WTC11 (cell line): ENCODE results near the gene GRIFIN. TPM values are rescaled to one million over a fixed set of nuclear protein-coding genes. Genes with fewer than 3 reads are reported as not detected.

Experiments
- ATAC-seq: fragments of 200-7000 bp; cut with Tn5 transposase; 2 replicates; pipeline ENCODE4 v1.10.0; 2021; ENCODE audit warnings: mild to moderate bottlenecking, moderate library complexity
- CTCF ChIA-PET: fragments of 300-600 bp; sonication (Branson Sonifier 250); formaldehyde crosslinking; loops from one replicate; lab custom pipeline; 2021; ENCODE audit warnings: antibody characterized with exemption; lab: Charles Lee
- POLR2A ChIA-PET: fragments of 350-600 bp; sonication (Branson Sonifier 250); formaldehyde crosslinking; loops from one replicate; lab custom pipeline; 2021; ENCODE audit warnings: antibody characterized with exemption; lab: Charles Lee
- DNase-seq: peaks from one replicate; pipeline ENCODE4 v3.0.0; 2021; ENCODE audit warnings: low spot score
- H3K27ac Mint-ChIP-seq: 2 replicates; pipeline ENCODE4 v1.8.0; 2021; ENCODE audit warnings: mixed read lengths
- H3K27me3 Mint-ChIP-seq: 2 replicates; pipeline ENCODE4 v1.8.0; 2021; ENCODE audit warnings: low read depth, mild to moderate bottlenecking, moderate library complexity, mixed read lengths
- H3K36me3 Mint-ChIP-seq: 2 replicates; pipeline ENCODE4 v1.8.0; 2021; ENCODE audit warnings: mixed read lengths
- H3K4me1 Mint-ChIP-seq: 2 replicates; pipeline ENCODE4 v1.8.0; 2022; ENCODE audit warnings: mixed read lengths
- H3K4me3 Mint-ChIP-seq: 2 replicates; pipeline ENCODE4 v1.8.0; 2021; ENCODE audit warnings: mild to moderate bottlenecking, moderate library complexity, mixed read lengths
- H3K9me3 Mint-ChIP-seq: 2 replicates; pipeline ENCODE4 v1.8.0; 2021; ENCODE audit warnings: mixed read lengths
- GRHL2 ChIP-seq: fragments of 250-450 bp; sonication (Bioruptor Pico); IDR thresholded peaks from 2 replicates; pipeline ENCODE4 v1.8.0; 2022; ENCODE audit warnings: mild to moderate bottlenecking, moderate library complexity; ENCODE audit not compliant: insufficient replicate concordance, severe bottlenecking
- GTF2I ChIP-seq: fragments of 250-450 bp; sonication (Bioruptor Pico); conservative IDR thresholded peaks from 2 replicates; pipeline ENCODE4 v1.4.0; 2021; ENCODE audit warnings: mild to moderate bottlenecking
- NFATC4 ChIP-seq: fragments of 250-450 bp; sonication (Bioruptor Pico); IDR thresholded peaks from 2 replicates; pipeline ENCODE4 v1.9.0; 2021; ENCODE audit warnings: mild to moderate bottlenecking
- ZNF396 ChIP-seq: fragments of 250-450 bp; sonication (Bioruptor Pico); IDR thresholded peaks from 2 replicates; pipeline ENCODE4 v1.8.0; 2021; ENCODE audit warnings: mild to moderate bottlenecking, moderate library complexity, borderline replicate concordance
- ZNF423 ChIP-seq: fragments of 250-450 bp; sonication (Bioruptor Pico); IDR thresholded peaks from 2 replicates; pipeline ENCODE4 v2.1.2; 2022; ENCODE audit warnings: mild to moderate bottlenecking, moderate library complexity
- total RNA-seq: library from RNA; stranded (reverse); gene quantifications from 3 replicates; pipeline ENCODE4 v1.2.3, GENCODE V29; 2021
- TF ChIP-seq, protein P1 (sequence below): sonication (generic); formaldehyde crosslinking; IDR thresholded peaks from 2 replicates; pipeline ENCODE4 v1.8.1; 2022; ENCODE audit warnings: low read depth, mild to moderate bottlenecking, moderate library complexity, missing genetic modification reagents, borderline replicate concordance
- TF ChIP-seq, protein P2 (sequence below): sonication (generic); formaldehyde crosslinking; IDR thresholded peaks from 2 replicates; pipeline ENCODE4 v1.8.1; 2023; ENCODE audit warnings: mild to moderate bottlenecking, missing genetic modification reagents, moderate library complexity
- TF ChIP-seq, protein P3 (sequence below): fragments of 250-450 bp; sonication (Bioruptor Pico); IDR thresholded peaks from 2 replicates; pipeline ENCODE4 v1.9.0; 2021; ENCODE audit warnings: mild to moderate bottlenecking
- TF ChIP-seq, protein P4 (sequence below): sonication (generic); formaldehyde crosslinking; IDR thresholded peaks from 2 replicates; pipeline ENCODE4 v1.8.1; 2022; ENCODE audit warnings: missing genetic modification reagents, borderline replicate concordance
- TF ChIP-seq, protein P5 (sequence below): fragments of 250-450 bp; sonication (Bioruptor Pico); IDR thresholded peaks from 2 replicates; pipeline ENCODE4 v1.9.0; 2021; ENCODE audit warnings: mild to moderate bottlenecking
- TF ChIP-seq, protein P6 (sequence below): sonication (generic); formaldehyde crosslinking; IDR thresholded peaks from 2 replicates; pipeline ENCODE4 v1.8.1; 2023; ENCODE audit warnings: mild to moderate bottlenecking, missing genetic modification reagents

Gene GRIFIN
- total RNA-seq, 1 experiment from 2014 or later, result not detected

DNA sequence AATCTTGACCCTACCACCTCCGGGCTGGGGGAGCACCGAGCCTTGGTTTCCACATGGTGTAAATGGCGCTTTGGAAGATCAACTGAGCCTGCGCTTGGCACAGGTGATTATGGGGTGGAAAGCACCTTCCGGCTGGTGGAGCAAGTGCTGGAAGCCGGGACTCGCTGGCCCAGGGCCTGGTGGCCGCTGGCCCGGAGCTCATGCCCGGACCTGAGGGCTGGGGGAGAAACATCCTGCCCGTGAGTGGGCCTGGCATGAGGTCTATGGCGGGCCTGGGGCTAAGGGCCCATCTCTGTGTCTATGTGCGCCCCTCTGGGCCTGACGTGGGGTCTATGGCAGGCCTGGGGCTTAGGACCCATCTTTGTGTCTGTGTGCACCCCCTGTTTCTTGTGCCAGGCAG, 29.2 kb upstream of the GRIFIN start:
- H3K4me3 Mint-ChIP-seq, result no peak overlapping the region
- no peak for ATAC-seq
- peaks cover 7% of the 10 kb centered on the region for H3K4me1 Mint-ChIP-seq
- ChIA-PET CTCF (interaction anchor here (0.6 to 0.9 kb wide), 2 partner anchors 37 to 105 kb away, joined by 3 to 7 read pairs; no protein-coding TSS in a partner anchor), POLR2A (no interaction called here)
- H3K36me3 Mint-ChIP-seq, result no peaks in the 10 kb centered on the region
- no peaks in the 10 kb centered on the region for H3K9me3 Mint-ChIP-seq
- no peak for DNase-seq
- TF ChIP-seq, protein P1, sequence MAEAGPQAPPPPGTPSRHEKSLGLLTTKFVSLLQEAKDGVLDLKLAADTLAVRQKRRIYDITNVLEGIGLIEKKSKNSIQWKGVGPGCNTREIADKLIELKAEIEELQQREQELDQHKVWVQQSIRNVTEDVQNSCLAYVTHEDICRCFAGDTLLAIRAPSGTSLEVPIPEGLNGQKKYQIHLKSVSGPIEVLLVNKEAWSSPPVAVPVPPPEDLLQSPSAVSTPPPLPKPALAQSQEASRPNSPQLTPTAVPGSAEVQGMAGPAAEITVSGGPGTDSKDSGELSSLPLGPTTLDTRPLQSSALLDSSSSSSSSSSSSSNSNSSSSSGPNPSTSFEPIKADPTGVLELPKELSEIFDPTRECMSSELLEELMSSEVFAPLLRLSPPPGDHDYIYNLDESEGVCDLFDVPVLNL (CRISPR knock-in tag), result no peak
- TF ChIP-seq GRHL2 (CRISPR knock-in tag), result no peak
- TF ChIP-seq, protein P2, sequence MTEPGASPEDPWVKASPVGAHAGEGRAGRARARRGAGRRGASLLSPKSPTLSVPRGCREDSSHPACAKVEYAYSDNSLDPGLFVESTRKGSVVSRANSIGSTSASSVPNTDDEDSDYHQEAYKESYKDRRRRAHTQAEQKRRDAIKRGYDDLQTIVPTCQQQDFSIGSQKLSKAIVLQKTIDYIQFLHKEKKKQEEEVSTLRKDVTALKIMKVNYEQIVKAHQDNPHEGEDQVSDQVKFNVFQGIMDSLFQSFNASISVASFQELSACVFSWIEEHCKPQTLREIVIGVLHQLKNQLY (CRISPR knock-in tag), result no peak
- H3K27ac Mint-ChIP-seq, result no peak overlapping the region
- H3K27me3 Mint-ChIP-seq, result no peaks in the 10 kb centered on the region; the same call in 1 of the 2 replicates

DNA sequence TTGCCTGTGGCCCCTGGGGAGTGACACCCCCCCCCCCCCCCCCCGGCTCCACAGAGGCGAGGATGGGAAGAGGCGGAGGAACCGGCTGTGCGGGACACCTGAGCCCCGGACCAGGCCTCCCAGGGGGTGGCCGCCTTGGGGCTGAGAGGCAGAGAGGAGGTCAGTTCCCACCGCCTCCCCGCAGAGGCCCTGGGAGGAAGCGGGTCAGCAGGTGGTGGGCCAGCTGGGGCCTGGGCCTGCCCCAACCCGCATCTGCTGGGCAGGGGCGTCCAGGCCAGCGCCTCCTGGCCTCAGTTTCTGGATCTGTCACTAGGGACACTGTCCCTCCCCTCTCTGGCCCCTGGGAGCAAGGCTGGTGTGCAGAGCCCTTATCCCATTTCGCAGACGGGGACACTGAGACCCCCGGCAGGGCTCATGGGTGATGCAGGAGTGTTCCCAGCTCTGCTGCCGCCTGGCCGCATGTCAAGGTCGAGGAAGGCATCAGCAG, 28.7 kb upstream of the GRIFIN start:
- ATAC-seq (no peak), DNase-seq (no peak)
- H3K4me3 Mint-ChIP-seq, result no peak overlapping the region
- H3K36me3 Mint-ChIP-seq, result no peaks in the 10 kb centered on the region
- CTCF ChIA-PET, result interaction anchor here (0.6 to 0.9 kb wide), 2 partner anchors 36 to 106 kb away, joined by 3 to 7 read pairs; no protein-coding TSS in a partner anchor
- TF ChIP-seq, protein P3, sequence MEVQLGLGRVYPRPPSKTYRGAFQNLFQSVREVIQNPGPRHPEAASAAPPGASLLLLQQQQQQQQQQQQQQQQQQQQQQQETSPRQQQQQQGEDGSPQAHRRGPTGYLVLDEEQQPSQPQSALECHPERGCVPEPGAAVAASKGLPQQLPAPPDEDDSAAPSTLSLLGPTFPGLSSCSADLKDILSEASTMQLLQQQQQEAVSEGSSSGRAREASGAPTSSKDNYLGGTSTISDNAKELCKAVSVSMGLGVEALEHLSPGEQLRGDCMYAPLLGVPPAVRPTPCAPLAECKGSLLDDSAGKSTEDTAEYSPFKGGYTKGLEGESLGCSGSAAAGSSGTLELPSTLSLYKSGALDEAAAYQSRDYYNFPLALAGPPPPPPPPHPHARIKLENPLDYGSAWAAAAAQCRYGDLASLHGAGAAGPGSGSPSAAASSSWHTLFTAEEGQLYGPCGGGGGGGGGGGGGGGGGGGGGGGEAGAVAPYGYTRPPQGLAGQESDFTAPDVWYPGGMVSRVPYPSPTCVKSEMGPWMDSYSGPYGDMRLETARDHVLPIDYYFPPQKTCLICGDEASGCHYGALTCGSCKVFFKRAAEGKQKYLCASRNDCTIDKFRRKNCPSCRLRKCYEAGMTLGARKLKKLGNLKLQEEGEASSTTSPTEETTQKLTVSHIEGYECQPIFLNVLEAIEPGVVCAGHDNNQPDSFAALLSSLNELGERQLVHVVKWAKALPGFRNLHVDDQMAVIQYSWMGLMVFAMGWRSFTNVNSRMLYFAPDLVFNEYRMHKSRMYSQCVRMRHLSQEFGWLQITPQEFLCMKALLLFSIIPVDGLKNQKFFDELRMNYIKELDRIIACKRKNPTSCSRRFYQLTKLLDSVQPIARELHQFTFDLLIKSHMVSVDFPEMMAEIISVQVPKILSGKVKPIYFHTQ, result no peak
- peak; percentile 76 for TF ChIP-seq ZNF423 (CRISPR knock-in tag)
- TF ChIP-seq, protein P4, sequence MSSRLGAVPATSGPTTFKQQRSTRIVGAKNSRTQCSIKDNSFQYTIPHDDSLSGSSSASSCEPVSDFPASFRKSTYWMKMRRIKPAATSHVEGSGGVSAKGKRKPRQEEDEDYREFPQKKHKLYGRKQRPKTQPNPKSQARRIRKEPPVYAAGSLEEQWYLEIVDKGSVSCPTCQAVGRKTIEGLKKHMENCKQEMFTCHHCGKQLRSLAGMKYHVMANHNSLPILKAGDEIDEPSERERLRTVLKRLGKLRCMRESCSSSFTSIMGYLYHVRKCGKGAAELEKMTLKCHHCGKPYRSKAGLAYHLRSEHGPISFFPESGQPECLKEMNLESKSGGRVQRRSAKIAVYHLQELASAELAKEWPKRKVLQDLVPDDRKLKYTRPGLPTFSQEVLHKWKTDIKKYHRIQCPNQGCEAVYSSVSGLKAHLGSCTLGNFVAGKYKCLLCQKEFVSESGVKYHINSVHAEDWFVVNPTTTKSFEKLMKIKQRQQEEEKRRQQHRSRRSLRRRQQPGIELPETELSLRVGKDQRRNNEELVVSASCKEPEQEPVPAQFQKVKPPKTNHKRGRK (CRISPR knock-in tag), result no peak
- TF ChIP-seq, protein P5, sequence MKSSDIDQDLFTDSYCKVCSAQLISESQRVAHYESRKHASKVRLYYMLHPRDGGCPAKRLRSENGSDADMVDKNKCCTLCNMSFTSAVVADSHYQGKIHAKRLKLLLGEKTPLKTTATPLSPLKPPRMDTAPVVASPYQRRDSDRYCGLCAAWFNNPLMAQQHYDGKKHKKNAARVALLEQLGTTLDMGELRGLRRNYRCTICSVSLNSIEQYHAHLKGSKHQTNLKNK (CRISPR knock-in tag), result no peak
- H3K27me3 Mint-ChIP-seq, result no peaks in the 10 kb centered on the region; the same call in 1 of the 2 replicates
- H3K9me3 Mint-ChIP-seq, result no peaks in the 10 kb centered on the region
- no peak overlapping the region for H3K27ac Mint-ChIP-seq
- POLR2A ChIA-PET, result no interaction called here
- H3K4me1 Mint-ChIP-seq, result peaks cover 10% of the 10 kb centered on the region

DNA sequence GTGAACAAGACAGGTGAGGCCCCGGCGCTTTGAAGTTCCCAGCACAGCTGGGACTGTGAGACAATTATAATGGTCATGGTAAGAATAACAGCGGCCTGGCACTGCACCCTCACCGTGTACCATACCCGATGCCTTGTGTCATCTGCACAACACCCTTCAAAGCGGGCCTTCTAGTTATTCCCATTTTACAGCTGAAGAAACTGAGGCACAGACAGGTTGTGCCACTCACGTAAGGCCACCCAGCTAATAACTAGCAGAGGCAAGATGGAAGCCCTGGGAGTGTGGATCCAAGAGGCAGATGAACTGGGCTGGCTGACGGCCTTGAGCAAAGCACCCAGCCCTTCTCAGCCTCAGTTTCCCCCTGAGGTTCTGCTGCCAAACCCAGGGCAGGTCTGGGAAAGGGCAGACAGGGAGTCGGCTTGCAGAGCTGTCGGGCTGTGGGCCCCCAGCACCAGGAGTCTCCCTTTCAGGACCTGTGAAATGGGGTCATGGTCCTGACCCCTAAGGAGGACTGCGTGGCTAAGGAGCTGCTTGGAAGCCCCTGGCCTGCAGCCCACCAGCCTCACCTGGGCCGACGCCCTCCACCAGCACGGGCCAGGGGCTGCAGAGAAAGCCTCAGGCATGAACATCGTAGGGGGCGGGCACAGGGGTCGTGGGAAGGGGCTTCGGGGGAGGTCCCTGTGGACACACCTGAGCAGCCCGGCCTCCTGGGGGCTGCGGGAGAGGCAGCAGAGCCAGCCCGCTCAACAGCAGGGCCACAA, 28.1 kb upstream of the GRIFIN start:
- H3K4me1 Mint-ChIP-seq, result peaks cover 14% of the 10 kb centered on the region
- TF ChIP-seq ZNF396 (no peak), NFATC4 (CRISPR knock-in tag) (no peak), GTF2I (no peak)
- TF ChIP-seq, protein P6, sequence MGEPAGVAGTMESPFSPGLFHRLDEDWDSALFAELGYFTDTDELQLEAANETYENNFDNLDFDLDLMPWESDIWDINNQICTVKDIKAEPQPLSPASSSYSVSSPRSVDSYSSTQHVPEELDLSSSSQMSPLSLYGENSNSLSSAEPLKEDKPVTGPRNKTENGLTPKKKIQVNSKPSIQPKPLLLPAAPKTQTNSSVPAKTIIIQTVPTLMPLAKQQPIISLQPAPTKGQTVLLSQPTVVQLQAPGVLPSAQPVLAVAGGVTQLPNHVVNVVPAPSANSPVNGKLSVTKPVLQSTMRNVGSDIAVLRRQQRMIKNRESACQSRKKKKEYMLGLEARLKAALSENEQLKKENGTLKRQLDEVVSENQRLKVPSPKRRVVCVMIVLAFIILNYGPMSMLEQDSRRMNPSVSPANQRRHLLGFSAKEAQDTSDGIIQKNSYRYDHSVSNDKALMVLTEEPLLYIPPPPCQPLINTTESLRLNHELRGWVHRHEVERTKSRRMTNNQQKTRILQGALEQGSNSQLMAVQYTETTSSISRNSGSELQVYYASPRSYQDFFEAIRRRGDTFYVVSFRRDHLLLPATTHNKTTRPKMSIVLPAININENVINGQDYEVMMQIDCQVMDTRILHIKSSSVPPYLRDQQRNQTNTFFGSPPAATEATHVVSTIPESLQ, result no peak
- DNase-seq (no peak), ATAC-seq (no peak)
- H3K27me3 Mint-ChIP-seq, result no peaks in the 10 kb centered on the region; the same call in 1 of the 2 replicates
- ChIA-PET POLR2A (no interaction called here), CTCF (interaction anchor here (0.6 kb wide), 1 partner anchor 106 kb away, joined by 7 read pairs; no protein-coding TSS in a partner anchor)
- no peaks in the 10 kb centered on the region for H3K9me3 Mint-ChIP-seq
- no peak overlapping the region for H3K4me3 Mint-ChIP-seq
- H3K27ac Mint-ChIP-seq, result no peak overlapping the region
- no peaks in the 10 kb centered on the region for H3K36me3 Mint-ChIP-seq
